Renal pelvis (tissue), 4 donors: ENCODE measurements around the gene OLR1. TPM values are rescaled to one million over a fixed set of nuclear protein-coding genes. Genes with fewer than 3 reads are reported as not detected.
A peak's percentile ranks its signal among the peaks of the same experiment; 100 is the strongest.

Experiments used
- DNase-seq: peaks from one replicate; pipeline ENCODE4 v3.0.0-alpha.2; 2013
- polyA plus RNA-seq, 3 donors: library from polyadenylated mRNA; unstranded; fragments of 120-200 nt; gene quantifications; one replicate each; pipeline ENCODE4 v1.2.1, GENCODE V29; 2013; ENCODE audit not compliant: insufficient read length in 3 of 3

Gene OLR1
- polyA plus RNA-seq, 3 donors = 1.3 to 1.4 (median 1.3) TPM

GRCh38 chr12:10154145-10154496 lies 17.8 kb downstream of the OLR1 start:
- DNase-seq = no peak

GRCh38 chr12:10153271-10154144 lies 18.4 kb downstream of the OLR1 start:
- peak; percentile 61 for DNase-seq

- DNase-seq = no peak
Measured at GRCh38 chr12:10151621-10152020, 20.3 kb downstream of the OLR1 start.

DNA sequence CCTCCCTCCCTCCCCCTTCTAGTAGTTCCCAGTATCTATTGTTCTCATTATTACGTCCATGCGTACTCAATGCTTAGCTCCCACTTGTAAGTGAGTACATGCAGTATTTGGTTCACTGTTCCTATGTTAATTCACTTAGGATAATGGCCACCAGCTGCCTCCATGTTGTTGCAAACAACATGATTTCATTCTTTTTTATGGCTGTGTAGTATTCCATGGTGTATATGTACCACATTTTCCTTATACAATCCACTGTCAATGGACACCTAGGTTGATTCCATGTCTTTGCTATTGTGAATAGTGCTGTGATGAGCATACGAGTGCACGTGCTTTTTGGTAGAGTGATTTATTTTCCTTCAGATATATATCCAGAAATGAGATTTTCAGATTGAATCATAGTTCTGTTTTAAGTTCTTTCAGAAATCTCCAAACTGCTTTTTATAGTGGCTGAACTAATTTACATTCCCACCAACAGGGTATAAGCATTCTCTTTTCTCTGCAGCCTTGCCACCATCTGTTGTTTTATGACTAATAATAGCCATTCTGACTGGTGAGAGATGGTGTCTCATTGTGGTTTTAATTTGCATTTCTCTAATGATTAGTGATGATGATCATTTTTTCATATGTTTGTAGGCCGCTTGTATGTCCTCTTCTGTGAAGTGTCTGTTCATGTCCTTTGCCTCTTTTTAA lies 24.1 kb downstream of the OLR1 start:
- DNase-seq = no peak

- DNase-seq = no peak
Measured at GRCh38 chr12:10142976-10143589, 28.8 kb downstream of the OLR1 start.

- DNase-seq = peak; percentile 51
Measured at GRCh38 chr12:10140001-10140400, 31.9 kb downstream of the OLR1 start.

GRCh38 chr12:10136637-10137205 lies 35.2 kb downstream of the OLR1 start:
- DNase-seq = no peak

- DNase-seq = no peak
Measured at GRCh38 chr12:10135126-10135525, 36.8 kb downstream of the OLR1 start.

DNA sequence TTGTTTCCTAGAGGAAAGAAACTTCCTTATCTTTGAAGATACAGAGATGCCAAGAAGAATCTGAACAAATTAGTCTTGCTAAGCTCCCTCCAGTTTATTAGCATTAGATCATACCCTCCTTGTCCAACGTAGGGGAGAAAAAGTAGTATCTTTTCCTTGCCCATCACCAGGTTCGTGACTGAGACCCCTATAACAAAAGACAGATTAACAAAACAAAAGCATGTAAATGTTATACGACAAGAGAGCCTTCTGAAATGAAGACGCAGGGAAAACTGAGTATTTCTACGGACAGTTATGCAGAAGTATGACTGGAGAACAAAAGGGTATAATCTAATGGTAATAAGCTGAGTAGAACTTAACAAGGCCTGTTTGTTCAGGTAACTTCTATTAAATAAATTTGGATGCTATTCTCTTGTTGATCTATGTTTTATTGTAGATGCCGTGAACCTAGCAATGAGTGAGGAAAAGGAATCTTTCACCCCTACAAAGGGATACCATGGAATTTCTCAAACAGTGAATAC lies 39.0 kb downstream of the OLR1 start:
- no peak for DNase-seq

DNA sequence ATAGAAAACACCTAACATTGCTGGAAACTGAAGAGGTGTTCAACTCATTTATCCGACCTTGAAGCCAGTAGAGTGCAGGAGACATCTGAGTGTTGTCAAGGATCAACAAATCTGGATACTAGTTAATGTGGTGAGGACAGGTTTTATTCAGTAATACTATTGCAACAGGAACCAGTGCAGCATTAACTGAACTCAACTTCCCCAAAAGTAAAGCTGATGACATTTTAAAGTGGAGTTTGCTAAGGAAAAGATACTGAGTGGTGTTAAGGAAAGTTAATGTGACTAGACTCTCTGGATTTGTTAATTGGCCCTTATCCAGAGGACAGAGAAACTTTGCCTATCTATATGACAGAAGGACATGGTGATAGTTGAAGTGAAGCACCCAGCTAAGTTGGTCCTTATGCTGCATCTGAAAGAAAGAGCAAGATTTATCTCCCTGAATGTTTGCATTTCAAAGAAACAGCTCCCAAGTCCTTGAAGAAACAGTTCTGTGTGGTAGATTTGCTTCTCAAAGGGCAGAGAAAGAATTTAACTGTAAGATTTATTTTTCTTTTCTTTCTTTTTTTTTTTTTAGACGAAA lies 40.7 kb downstream of the OLR1 start:
- DNase-seq = no peak

DNA sequence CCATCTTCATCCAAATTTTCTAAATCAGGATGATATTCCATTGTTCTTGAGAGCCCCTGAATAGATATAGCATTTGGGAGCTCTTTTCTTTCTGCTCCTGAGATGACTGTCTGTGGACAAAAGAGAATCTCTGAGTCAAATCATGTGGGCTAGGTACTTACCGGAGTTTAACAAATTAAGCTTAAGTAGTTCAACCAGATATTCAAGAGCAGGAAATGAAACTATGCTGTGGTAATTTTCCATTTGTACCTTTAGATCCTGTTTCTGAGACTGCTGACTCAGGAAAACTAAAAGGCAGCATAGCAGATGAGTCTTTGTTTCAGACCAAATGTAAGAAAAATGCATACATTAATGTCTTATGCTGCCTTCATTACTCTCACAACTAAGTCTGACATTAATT lies 41.9 kb downstream of the OLR1 start, which contains the start of gene CLEC7A:
TSS of gene CLEC7A (minus strand) at position 158 of the 400 bp plus-strand sequence. CDS start at position 41, 117 bp downstream.
- DNase-seq = no peak

DNA sequence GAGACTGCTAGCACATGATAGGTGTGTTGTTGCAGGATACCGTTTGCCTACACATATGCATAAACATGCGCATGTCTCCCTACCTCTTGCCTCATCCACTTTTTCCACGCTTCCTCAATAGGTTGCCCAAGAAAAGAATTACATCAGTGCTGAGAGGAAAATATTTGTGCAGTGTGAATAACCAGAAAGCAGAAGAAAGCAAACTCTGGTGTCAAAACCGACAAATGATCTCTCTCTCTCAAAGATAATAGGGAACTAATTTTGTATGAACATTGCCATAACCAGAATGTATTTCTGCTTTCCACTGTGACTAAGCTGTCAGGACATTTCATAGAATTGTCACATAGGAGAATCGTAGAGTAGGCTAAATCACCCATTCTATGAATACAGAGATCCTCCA lies 43.2 kb downstream of the OLR1 start:
- no peak for DNase-seq

DNA sequence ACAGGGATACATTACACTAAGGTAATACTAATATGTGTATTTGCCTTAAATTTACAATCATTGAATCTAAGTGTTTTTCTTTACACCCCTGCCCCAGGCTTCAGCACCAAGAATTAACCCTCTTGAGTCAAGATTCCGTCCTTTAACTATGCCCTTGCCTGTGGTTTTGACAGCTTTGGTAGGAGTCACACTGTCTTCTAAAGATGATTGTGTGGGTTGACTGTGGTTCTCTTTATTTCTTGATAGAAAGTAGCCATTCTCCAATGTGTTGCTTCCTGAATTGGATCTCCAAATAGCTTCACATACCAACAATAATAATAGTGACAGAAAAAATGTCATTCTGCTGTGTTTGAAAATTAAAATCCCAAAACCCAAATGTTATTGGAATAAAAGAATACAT lies 45.5 kb downstream of the OLR1 start:
- DNase-seq = no peak

GRCh38 chr12:10122689-10123088 lies 49.2 kb downstream of the OLR1 start:
- no peak for DNase-seq

GRCh38 chr12:10121278-10121677 lies 50.7 kb downstream of the OLR1 start:
- no peak for DNase-seq

DNA sequence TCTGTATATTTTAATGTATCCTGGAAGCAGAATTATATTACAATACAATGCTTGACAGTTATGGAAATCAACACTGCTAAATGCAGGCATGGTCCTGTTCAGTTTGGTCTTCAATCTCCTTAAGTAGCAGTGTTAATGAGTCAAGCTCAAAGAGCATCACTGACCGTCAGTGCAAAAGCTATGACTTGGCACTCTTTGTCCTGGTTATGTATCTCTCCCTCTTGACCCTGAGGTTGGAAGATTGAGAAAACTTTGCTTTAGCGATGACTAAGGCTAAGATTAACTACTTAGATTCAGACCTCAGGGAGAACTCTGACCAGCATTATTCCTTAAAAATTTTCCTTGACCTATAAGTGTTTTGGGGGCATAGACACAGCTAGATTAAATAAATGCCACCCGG lies 52.9 kb downstream of the OLR1 start:
- no peak for DNase-seq

GRCh38 chr12:10115890-10116289 lies 56.0 kb downstream of the OLR1 start:
- no peak for DNase-seq

- no peak for DNase-seq
Measured at GRCh38 chr12:10115311-10115710, 56.6 kb downstream of the OLR1 start.

GRCh38 chr12:10113920-10114319 lies 58.0 kb downstream of the OLR1 start:
- DNase-seq = no peak

GRCh38 chr12:10113075-10113474 lies 58.9 kb downstream of the OLR1 start:
- DNase-seq = no peak

GRCh38 chr12:10111451-10111850 lies 60.5 kb downstream of the OLR1 start:
- no peak for DNase-seq
